Hindlimb muscle (tissue), 1 donor: Measurements from ENCODE around the gene RBCK1. TPM values are rescaled to one million over a fixed set of nuclear protein-coding genes. Genes with fewer than 3 reads are reported as not detected.
A peak's percentile ranks its signal among the peaks of the same experiment; 100 is the strongest.

Experiments used
- DNase-seq: peaks from one replicate; pipeline ENCODE4 v3.0.0-alpha.2; 2013
- polyA plus RNA-seq: library from polyadenylated mRNA; unstranded; fragments of 120-200 nt; gene quantifications from one replicate; pipeline ENCODE4 v1.2.1, GENCODE V29; 2013; ENCODE audit not compliant: insufficient read length

Gene RBCK1
- polyA plus RNA-seq, 1 donor: 55.3 TPM

DNA sequence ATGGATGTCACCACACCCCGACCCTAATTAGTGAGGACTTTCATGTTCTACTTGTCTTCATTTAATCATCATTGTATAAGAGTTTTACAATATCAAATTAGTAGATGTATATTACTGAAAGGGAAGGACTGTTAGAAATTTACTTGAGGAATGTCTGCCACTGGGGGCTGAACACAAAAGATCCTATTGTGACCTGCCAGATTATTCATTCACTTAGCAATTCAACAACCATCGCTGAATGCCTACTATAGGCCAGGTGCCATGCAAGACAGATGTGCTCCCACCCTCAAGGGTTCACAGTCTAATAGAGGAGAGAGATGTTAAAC, 8.0 kb upstream of the RBCK1 start:
- DNase-seq: no peak

DNA sequence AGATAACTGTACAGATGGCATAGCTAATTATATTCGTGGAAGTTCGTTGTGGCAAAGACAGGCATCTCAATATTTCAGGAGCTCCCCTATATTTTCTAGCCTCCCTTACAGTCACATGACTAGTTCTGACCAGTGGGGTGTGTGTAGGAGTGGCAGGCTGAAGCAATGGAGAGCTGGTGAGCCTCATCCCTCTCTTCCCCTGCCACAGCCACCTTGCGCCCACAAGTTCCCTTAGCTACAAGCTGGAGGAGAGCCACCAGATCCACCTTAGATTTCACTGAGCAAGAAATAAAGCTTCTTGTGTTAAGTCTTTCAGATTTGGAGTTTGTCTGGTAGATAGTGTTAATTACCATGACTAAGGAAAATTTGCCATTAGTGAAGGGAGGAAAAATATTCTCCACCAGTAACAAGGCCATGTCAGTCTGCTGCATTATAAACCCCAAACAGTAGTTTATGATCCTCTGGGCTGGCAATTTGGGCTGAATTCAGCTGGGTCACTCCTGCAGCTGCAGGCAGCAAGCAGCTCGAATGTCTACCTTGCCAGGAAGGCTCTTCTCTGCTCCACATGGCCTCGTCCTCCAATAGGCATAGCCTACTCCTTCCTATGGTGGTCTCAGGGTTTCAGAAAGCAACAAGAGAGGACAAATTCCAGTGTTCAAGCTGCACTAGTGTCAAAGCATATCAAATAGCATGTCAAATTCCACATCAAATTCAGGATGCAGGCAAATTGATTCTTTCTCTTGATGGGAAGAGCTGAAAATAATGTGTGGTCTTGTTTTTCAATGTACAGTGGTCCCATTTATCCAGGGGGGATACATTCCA, 7.4 kb upstream of the RBCK1 start:
- DNase-seq: no peak

DNA sequence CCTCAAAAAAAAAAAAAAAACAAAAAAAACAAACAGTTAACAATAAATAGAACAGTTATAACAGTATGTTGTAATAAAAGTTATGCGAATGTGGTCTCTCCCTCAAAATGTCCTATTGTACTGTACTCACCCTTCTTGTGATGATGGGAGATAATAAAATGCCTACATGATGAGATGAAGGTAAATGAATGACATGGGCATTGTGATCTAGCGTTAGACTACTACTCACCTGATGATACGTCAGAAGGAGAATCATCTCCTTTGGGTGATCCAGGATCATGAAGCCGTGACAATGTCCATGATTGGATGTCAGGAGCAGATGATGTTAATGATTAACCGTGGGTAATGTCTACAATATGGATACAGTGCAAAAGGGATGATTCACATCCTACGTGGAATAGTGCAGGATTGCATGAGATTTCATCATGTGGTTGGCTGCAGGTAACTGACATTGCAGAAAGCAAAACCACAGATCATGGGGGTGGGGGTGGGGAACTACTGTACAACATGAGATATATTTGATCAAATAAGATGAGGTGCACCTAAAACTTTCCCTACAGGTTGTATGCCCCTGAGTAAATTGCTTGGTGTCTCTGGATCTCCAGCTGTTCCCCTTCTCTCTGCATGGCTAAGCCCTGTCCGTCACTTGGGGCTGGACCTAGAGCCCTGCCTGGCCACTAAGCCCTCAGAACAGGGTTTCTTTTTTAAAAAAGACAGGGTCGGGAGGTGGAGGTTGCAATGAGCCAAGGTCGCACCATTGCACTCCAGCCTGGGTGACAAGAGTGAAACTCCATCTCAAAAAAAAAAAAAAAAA, 6.2 kb upstream of the RBCK1 start:
- no peak for DNase-seq

DNA sequence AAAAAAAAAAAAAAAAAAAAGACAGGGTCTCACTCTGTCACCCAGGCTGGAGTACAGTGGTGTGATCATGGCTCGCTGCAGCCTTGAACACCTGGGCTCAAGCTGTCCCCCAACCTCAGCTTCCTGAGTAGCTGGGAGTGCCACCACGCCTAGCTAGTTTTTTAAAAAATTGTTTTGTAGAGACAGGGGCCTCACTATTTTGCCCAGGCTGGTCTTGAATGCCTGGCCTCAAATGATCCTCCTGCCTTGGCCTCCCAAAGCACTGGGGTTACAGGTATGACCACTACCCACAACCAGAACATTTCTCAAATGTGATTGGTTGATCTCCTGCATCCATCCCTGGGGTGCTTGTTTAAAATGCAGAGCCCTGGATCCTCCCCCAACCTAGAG, 5.6 kb upstream of the RBCK1 start:
- DNase-seq: no peak

DNA sequence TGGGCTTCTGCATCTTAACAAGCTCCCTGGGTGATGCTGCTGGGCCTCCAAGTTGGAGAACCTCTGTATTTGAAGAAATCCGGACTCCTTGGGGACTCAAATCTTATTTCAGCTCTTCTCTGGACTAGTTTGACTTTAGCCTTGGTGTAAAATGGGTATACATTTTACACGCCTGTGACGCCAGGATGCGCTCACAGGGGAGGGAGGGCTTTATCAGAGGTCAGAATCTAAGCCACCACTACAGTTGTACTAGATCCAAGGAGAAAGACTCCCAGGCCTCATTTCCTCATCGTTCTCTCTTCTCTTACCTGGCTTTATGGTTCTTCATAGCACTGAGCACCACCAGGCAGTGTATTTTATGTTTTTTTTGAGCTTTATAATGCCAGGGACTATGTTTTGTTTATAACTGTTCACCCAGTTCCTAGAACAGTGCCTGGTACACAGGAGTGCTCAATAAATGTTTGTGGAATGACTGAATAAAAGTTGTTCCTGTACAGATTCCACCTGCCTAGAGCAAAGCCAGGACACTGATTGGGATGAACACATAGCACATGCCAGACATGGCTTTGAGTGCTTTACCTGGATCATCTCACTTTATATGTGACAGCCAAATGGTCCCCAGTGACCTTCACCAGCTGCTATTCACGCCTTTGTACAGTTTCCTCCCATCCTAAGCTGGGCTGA, 5.1 kb upstream of the RBCK1 start:
- no peak for DNase-seq

DNA sequence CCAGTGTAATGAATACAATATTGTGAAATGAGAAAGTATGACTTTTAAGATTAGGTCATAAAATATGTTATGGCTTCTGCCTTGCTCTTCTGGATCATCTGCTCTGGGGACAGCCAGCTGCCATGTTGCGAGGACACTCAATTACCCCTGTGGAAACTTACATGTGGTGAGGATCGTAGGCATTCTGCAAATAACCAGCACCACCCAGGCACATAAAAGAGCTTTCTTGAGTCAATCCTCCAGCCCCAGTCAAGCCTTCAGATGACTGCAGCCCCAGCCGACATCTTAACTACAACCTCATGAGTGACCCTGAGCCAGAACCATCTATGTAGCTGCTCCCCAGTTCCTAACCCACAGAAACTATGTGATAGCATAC, 4.5 kb upstream of the RBCK1 start:
- DNase-seq: no peak

DNA sequence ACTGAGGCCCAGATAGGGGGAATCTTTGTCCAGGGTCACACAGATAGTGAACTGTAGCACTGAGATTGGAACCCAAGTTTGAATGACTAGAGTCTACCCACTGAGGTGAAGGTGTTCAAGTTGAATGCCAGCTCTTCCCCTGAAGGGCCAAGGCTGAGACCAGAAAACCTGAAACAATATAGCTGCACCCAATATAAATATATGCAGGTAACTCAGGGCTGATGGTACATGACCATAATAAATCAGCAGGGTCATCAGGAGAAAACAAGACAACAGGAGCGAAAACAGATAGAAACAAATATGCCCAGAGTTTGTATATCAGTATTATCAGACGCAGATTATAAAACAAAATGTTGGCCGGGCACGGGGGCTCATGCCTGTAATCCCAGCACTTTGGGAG, 4.0 kb upstream of the RBCK1 start:
- DNase-seq: no peak

DNA sequence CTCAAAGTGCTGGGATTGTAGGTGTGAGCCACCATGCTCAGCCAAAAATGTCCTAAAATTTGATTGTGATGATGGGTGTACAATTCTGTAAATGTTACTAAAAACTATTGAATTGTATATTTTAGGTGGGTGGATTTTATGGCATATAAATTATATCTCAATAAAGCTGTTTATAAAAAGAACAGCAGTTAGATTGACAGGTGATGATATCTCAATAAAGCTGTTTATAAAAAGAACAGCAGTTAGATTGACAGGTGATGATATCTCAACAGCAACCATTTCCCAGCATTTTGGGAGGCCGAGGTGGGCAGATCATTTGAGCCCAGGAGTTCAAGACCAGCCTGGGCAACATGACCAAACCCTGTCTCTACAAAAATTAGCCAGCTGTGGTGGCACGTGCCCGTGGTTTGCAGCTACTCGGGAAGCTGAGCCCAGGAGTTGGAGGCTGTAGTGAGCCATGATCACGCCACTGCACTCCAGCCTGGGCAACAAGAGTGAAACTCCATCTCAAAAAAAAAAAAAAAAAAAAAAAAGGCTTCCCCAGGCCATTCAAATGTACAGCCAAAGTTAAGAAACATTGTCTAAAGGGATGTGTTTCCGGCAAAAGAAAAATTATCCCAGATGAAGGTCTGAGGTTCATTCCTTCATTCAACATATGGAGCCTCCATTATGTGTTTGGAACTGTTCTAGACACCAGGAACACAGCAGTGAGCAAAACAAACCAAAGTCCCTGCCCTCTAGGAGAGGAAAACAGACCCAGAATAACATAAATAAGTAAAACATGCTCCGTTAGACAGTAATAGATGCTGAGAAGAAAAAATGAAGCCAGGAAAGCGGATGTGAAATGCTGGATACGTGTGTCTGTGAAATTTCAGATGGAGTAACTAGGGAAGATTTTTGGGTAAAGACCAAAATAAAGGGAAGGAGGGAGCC, 1.6 kb upstream of the RBCK1 start:
- DNase-seq: no peak

DNA sequence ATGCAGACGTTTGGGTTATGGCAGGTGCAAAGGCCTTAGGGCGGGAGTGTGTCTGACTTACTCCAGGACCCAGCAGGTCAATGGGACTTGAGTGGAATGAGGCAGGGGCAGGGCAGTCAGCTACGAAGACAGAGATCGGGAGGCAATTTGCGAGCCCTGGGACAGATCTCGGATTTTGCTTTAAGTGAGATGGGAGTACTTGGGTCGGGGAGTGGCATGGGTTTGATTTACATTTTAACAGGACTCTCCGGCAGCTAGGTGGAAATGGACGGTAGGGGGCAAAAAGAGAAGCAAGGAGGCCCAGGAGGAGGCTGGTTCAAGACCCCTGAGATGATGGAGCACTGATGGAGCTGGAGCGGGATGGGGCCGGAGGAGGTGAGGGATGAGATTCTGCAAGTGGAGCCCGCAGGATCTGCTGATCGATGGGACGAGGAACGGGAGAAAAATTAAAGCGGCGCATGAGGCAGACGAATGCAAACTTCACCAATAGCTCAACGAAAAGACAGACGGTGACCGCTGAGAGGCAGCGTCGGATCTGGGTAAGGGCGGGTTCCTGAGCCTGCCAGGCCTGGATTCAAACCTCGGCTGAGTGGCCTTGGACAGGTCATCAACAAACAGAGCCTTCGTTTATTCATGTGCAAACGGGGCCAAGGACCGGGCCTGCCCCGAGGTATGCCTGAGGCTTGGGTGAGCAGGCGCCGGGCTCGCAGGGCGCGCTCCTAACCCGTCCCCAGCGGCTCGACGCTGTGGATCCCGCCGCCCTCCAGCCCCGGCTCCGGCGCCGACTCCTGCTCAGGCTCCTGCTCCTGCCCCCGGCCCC, 756 bp upstream of the RBCK1 start:
- DNase-seq: peak; percentile 78

DNA sequence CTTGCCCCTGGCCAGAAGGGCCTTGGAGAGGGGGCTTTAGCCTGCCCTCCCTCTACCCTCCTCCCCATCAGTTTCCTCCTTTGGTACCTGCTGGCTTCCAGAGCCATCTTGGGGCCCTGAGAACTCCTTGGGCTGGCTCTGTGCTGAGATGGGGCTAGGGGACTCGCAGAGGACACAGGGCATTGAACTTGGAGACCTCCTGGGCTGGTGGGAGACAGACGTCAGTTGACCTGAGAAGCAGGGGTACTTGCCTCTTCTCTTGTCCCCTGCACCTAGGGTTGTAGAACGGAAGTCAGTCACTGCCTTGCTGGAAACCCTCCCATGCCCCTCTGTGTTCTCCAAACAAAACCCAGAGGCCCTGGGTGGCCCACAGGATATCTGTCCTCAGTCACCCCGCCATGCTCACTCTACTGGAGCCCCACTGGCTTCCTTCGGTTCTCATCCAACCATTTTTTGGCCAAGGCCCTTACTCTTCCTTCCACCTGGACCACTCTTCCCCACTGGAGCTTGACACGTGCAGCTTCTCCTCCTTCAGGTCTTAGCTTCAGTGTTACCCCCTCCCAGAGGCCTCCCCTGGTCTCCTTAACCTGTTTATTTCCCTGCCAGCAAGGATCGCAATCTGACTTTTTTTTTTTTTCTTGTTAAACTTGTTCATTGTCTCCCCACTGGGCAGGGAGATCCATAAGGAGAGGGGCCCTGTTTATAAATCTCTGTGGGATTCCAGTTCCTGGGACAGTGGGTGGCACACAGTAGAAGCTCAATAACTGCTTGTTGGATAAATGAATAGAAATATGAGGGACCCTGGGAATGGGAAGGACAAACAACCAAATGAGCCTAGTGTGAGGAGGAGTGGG, 971 bp downstream of the RBCK1 start:
- no peak for DNase-seq

DNA sequence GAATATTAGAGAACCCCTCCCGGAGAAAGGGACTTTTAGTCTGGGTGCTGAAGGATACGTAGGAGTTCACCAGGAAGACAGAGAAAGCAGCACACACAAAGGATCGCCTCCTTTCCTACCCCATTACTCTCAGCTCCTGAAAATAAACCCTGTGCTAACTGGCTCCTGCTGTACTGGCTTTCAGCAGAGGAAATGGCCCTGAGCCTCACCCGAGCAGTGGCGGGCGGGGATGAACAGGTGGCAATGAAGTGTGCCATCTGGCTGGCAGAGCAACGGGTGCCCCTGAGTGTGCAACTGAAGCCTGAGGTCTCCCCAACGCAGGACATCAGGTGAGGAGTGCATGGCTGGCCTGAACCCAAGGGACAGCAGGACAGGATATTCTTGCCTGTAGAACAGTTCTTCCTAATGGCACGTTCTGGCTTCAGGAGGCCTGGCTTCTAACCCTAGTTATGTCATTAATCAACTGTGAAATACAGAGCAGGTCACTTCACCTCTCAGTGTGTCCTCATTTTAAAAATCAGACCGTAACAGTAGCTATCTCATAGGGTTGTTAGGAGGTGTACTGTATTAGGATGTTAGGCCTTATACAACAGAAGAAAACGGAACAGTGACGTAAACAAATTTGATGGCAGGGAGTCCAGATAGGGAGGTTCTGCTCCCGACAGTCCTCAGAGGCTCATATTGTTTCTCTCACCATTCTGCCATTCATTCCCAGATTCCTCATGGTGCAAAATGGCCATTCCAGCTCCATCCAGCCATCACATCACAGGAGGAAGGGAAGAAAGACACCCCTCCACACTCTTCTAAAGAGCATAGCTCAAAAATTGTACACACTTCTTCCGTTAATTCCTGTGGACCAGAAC, 1.8 kb downstream of the RBCK1 start:
- DNase-seq: no peak

DNA sequence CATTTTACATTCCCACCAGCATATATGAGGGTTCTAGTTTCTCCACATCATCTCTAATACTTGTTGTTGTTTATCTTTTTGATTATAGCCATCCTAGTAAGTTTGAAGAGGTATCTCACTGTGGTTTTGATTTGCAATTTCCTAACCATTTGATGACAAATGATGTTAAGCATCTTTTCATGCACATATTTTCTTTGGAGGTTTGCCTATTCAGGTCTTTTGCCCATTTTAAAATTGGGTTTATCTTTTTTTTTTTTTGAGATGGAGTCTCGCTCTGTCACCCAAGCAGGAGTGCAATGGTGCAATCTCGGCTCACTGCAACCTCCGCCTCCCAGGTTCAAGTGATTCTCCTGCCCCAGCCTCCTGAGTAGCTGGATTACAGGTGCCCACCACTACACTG, 4.0 kb downstream of the RBCK1 start:
- DNase-seq: no peak

DNA sequence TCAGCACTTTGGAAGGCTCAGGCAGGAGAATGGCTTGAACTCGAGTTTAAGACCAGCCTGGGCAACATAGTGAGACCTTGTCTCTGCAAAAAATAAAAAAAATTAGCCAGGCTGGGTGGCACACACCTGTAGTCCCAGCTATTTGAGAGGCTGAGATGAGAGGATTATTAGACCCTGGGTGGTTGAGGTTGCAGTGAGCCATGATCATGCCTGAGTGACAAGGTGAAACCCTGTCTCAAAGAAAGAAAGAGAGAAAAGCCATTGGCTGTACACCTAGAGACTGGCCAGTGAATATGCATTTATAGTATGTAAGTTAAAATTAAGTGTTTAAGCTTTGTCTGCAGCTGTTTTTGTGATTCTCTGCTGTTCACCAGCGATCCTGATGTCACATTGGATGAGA, 6.1 kb downstream of the RBCK1 start:
- DNase-seq: no peak

DNA sequence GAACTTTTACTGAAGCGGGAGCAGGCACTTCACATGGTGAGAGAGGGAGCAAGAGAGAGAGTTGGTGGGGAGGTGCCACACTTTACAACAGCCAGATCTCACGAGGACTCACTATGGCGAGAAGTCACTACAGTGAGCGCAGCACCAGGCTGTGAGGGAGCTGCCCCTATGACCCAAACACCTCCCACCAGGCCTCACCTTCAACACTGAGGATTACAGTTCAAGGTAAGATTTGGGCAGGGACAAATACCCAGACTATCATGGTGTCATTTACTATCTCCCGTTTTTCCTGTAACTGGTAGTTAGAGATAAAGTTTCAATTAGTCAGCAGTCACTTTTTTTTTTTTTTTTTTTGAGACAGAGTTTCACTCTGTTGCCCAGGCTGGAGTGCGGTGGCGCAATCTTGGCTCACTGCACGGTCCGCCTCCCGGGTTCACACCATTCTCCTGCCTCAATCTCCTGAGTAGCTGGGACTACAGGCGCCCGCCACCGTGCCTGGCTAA, 7.8 kb downstream of the RBCK1 start:
- no peak for DNase-seq

DNA sequence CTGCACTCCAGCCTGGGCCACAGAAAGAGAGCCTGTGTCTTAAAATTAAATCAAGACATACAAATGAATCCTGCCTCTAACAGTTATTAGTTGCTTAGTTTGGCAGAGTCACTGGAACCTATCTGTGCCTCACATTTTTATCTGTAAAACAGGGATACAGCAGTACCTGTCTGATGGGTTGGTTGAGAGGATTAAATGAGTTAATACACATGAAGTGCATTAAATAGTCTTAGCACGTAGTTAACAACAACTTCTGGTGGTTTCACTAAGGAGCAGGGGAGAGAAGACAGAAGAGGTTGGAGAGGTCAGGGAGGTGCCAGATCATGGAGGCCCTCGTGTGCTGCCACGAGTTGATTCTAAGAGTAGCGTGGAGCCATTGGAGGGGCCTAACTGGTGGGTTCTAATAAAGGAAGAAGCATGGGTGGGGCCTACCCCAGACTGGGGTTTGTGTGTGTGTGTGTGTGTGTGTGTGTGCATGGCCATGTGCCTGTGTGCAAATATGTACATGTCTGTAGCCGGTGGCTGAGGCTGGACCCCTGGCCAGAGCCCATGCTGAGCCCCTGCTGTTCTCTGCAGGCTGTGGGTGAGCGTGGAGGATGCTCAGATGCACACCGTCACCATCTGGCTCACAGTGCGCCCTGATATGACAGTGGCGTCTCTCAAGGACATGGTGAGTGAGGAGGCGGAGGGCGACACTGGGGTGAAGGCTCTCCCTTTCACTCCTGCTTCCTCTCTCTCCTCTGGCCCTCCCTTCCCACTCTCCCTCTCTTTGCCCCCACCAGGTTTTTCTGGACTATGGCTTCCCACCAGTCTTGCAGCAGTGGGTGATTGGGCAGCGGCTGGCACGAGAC, 9.1 kb downstream of the RBCK1 start:
- no peak for DNase-seq

DNA sequence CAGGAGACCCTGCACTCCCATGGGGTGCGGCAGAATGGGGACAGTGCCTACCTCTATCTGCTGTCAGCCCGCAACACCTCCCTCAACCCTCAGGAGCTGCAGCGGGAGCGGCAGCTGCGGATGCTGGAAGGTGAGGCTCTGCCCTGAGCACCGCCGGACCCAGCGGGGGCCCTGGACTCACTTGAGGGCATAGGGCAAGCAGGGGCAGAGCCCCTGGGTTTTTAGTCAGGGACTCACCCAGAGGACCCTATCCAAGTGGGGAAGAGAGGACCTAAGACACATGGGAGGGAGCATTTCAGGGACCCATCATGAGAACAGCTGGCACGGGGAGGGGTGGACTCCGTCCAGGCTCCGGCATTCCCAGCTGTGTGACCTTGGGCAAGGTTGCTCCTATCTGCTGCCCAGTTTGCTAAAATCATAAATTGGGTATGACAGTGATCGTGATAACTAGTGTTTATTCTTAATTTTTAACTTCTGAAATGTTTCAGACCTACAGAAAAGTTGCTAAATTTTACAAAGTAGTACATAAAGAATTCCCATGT, 9.8 kb downstream of the RBCK1 start:
- DNase-seq: no peak

DNA sequence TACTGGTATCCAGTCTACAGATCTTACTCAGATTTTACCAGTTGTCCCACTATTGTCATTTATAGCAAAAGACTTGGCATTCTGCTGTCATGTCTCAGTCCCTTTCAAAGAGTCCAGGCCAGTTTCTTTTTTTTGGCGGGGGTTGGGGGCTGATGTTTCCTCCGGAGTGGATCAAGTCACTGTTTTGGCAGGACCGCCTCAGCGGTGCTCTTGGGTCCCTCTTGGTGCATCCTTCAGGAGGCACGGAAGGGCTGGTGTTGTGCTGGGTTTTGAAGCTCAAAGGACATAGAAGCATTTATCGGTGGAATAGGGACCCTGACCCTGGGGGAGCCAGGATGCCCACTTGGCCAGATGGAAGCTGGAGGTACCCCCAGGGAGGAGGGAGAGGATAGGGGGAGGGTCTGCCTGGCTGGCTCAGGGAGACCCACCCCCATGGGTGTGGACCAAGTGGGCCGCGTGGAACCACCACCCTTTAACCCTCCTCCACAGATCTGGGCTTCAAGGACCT, 10.8 kb downstream of the RBCK1 start:
- no peak for DNase-seq
